Liver (tissue), 9 donors: ENCODE data around the gene ANGEL2. TPM values are rescaled to one million over a fixed set of nuclear protein-coding genes. Genes with fewer than 3 reads are reported as not detected.
"Not testable (repeated sequence)": the region's sequence is repeated elsewhere in the genome, so short reads cannot be mapped to it uniquely, and the experiment has no call there.

Experiments used
- DNase-seq: peaks from one replicate; pipeline ENCODE4 v3.0.0-alpha.2; 2017; ENCODE audit warnings: low spot score
- H3K27ac ChIP-seq, 2 donors: one replicate each; pipeline ENCODE4 v1.7.0; 2013; ENCODE audit warnings: inconsistent platforms in 2 of 2, low read length in 2 of 2, control low read depth in 1 of 2, low read depth in 1 of 2, mild to moderate bottlenecking in 1 of 2
- H3K27me3 ChIP-seq, 4 donors: one replicate each; pipeline versions ENCODE4 v1.6.1 to v1.7.0; 2013; ENCODE audit warnings: low read length in 3 of 4, inconsistent platforms in 1 of 4, mild to moderate bottlenecking in 1 of 4, moderate library complexity in 1 of 4; ENCODE audit not compliant: control insufficient read depth in 4 of 4, insufficient read depth in 4 of 4
- H3K36me3 ChIP-seq, 4 donors: one replicate each; pipeline versions ENCODE4 v1.6.1 to v1.7.0; 2013; ENCODE audit warnings: low read length in 3 of 4, mild to moderate bottlenecking in 3 of 4, low read depth in 1 of 4, moderate library complexity in 1 of 4; ENCODE audit not compliant: control insufficient read depth in 4 of 4, insufficient read depth in 3 of 4
- H3K4me1 ChIP-seq, 4 donors: one replicate each; pipeline versions ENCODE4 v1.6.1 to v1.7.0; 2013; ENCODE audit warnings: low read length in 3 of 4, mild to moderate bottlenecking in 3 of 4, moderate library complexity in 1 of 4; ENCODE audit not compliant: control insufficient read depth in 4 of 4, insufficient read depth in 4 of 4
- H3K4me3 ChIP-seq, 3 donors: one replicate each; pipeline versions ENCODE4 v1.6.1 to v1.7.0; 2013; ENCODE audit warnings: low read length in 3 of 3, control low read depth in 1 of 3, low read depth in 1 of 3, mild to moderate bottlenecking in 1 of 3
- H3K9ac ChIP-seq, 2 donors: one replicate each; pipeline ENCODE4 v1.7.0; 2013; ENCODE audit warnings: low read length in 2 of 2, mild to moderate bottlenecking in 2 of 2, moderate library complexity in 2 of 2, control low read depth in 1 of 2, low read depth in 1 of 2
- H3K9me3 ChIP-seq, 4 donors: one replicate each; pipeline versions ENCODE4 v1.6.1 to v1.7.0; 2013; ENCODE audit warnings: low read length in 3 of 4; ENCODE audit not compliant: control insufficient read depth in 4 of 4
- EGR1 ChIP-seq, 2 donors: IDR thresholded peaks; 2 replicates each; pipeline ENCODE4 v1.6.1; 2016 to 2018; ENCODE audit warnings: antibody characterized with exemption in 2 of 2, low read depth in 2 of 2
- FOXA1 ChIP-seq: IDR thresholded peaks from 2 replicates; pipeline ENCODE4 v1.6.1; 2016; ENCODE audit warnings: antibody characterized with exemption
- FOXA2 ChIP-seq: IDR thresholded peaks from 2 replicates; pipeline ENCODE4 v1.6.1; 2016; ENCODE audit warnings: antibody characterized with exemption
- GABPA ChIP-seq, 2 donors: IDR thresholded peaks in 1 of 2; conservative IDR thresholded peaks in 1 of 2; 2 replicates each; pipeline ENCODE4 v1.6.1; 2016; ENCODE audit warnings: antibody characterized with exemption in 2 of 2, mild to moderate bottlenecking in 1 of 2, moderate library complexity in 1 of 2
- HNF4A ChIP-seq, 2 donors: conservative IDR thresholded peaks; 2 replicates each; pipeline ENCODE4 v1.6.1; 2016; ENCODE audit warnings: antibody characterized with exemption in 2 of 2, mild to moderate bottlenecking in 2 of 2
- HNF4G ChIP-seq: IDR thresholded peaks from 2 replicates; pipeline ENCODE4 v1.6.1; 2016; ENCODE audit warnings: antibody characterized with exemption
- JUND ChIP-seq, 2 donors: IDR thresholded peaks; 2 replicates each; pipeline ENCODE4 v1.6.1; 2016; ENCODE audit warnings: antibody characterized with exemption in 2 of 2
- NR2F2 ChIP-seq: IDR thresholded peaks from 2 replicates; pipeline ENCODE4 v1.6.1; 2016; ENCODE audit warnings: antibody characterized with exemption
- RAD21 ChIP-seq, 2 donors: IDR thresholded peaks; 2 replicates each; pipeline ENCODE4 v1.6.1; 2016; ENCODE audit warnings: antibody characterized with exemption in 2 of 2, mild to moderate bottlenecking in 2 of 2
- RXRA ChIP-seq, 2 donors: IDR thresholded peaks; 2 replicates each; pipeline ENCODE4 v1.6.1; 2017 to 2018; ENCODE audit warnings: antibody characterized with exemption in 2 of 2, mild to moderate bottlenecking in 1 of 2
- SP1 ChIP-seq: IDR thresholded peaks from 2 replicates; pipeline ENCODE4 v1.6.1; 2018; ENCODE audit warnings: antibody characterized with exemption, mild to moderate bottlenecking
- TAF1 ChIP-seq: conservative IDR thresholded peaks from 2 replicates; pipeline ENCODE4 v1.6.1; 2016; ENCODE audit warnings: antibody characterized with exemption, mild to moderate bottlenecking
- YY1 ChIP-seq: IDR thresholded peaks from 2 replicates; pipeline ENCODE4 v1.6.1; 2016; ENCODE audit warnings: antibody characterized with exemption, mild to moderate bottlenecking
- WGBS: extraction: QIAGEN DNeasy Blood & Tissue Kit; methylation state at CpG from one replicate; pipeline ENCODE4 v1.1.7; 2013; 5-methylcytosine and 5-hydroxymethylcytosine counted together
- polyA plus RNA-seq, 2 donors: library from polyadenylated mRNA; stranded (reverse) in 1 of 2; unstranded in 1 of 2; fragments of 200-250 nt in 1 of 2; fragments of >200 nt in 1 of 2; fragmentation: Nextera tagmentation in 1 of 2; extraction: Ambion mirVana in 1 of 2; gene quantifications; one replicate each; pipeline versions ENCODE4 v1.2.1 to v1.2.3, GENCODE V29; 2013 to 2015
- total RNA-seq, 2 donors: library from RNA; depleted of rRNA; stranded (reverse); fragments of >200 nt; gene quantifications; one replicate each; pipeline ENCODE4 v1.2.3, GENCODE V29; 2014
- TF ChIP-seq, protein P1 (sequence below): IDR thresholded peaks from 2 replicates; pipeline ENCODE4 v1.6.1; 2016; ENCODE audit warnings: antibody characterized with exemption
- TF ChIP-seq, protein P2 (sequence below): IDR thresholded peaks from 2 replicates; pipeline ENCODE4 v1.6.1; 2016; ENCODE audit warnings: antibody characterized with exemption
- TF ChIP-seq, protein P3 (sequence below): IDR thresholded peaks from 2 replicates; pipeline ENCODE4 v1.6.1; 2016; ENCODE audit warnings: antibody characterized with exemption
- TF ChIP-seq, protein P4 (sequence below): fragments of 150-350 bp; IDR thresholded peaks from 2 replicates; pipeline ENCODE4 v1.5.1; 2017; ENCODE audit warnings: improper control_type of control experiment, low read depth, low read length; ENCODE audit not compliant: missing input control
- TF ChIP-seq, protein P5 (sequence below): IDR thresholded peaks from 2 replicates; pipeline ENCODE4 v1.6.1; 2016; ENCODE audit warnings: antibody characterized with exemption, mild to moderate bottlenecking
- donor health status: healthy.
- donor health status: healthy.
- donor health status: healthy.
- donor health status: healthy.
- donor health status: healthy.

ANGEL2 gene
- total and polyA plus RNA-seq, 4 donors = 8.2 to 31.1 (median 16.4) TPM

DNA sequence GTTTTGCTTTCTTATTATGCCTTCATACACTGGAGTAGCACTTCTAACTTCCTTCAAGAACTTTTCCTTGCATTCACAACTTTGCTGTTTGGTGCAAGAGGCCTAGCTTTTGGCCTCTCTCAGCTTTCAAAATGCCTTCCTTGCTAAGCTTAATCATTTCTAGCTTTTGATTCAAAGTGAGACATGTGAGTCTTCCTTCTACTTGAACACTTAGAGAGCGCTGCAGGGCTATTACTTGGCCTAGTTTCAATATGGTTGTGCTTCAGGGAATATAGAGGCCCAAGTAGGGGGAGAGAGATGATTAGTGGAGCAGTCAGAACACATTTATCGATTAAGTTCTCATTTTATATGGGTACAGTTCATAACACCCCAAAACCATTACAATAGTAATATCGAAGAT lies 12.4 kb downstream of the ANGEL2 start:
- H3K27ac ChIP-seq = no peak overlapping the region
- no peaks in the 10 kb centered on the region for H3K27me3 ChIP-seq
- no peak overlapping the region for H3K9ac ChIP-seq
- 91% methylated on average over 3 of the region's 3 CpGs for WGBS
- H3K4me3 ChIP-seq = no peak overlapping the region
- TF ChIP-seq, protein P1, sequence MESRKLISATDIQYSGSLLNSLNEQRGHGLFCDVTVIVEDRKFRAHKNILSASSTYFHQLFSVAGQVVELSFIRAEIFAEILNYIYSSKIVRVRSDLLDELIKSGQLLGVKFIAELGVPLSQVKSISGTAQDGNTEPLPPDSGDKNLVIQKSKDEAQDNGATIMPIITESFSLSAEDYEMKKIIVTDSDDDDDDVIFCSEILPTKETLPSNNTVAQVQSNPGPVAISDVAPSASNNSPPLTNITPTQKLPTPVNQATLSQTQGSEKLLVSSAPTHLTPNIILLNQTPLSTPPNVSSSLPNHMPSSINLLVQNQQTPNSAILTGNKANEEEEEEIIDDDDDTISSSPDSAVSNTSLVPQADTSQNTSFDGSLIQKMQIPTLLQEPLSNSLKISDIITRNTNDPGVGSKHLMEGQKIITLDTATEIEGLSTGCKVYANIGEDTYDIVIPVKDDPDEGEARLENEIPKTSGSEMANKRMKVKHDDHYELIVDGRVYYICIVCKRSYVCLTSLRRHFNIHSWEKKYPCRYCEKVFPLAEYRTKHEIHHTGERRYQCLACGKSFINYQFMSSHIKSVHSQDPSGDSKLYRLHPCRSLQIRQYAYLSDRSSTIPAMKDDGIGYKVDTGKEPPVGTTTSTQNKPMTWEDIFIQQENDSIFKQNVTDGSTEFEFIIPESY = no peak
- TF ChIP-seq RAD21 (IDR thresholded peaks at IDR 0.05) = no peak
- no peak for TF ChIP-seq HNF4G
- TF ChIP-seq HNF4A (conservative IDR thresholded peaks at IDR 0.05) = no peak
- TF ChIP-seq EGR1 (IDR thresholded peaks at IDR 0.05; ENCODE audit: low read depth in 2 of 2) = no peak
- TF ChIP-seq NR2F2 = no peak
- TF ChIP-seq FOXA2 = no peak
- no peak for TF ChIP-seq SP1
- no peak for TF ChIP-seq RXRA (IDR thresholded peaks at IDR 0.05)
- TF ChIP-seq JUND (IDR thresholded peaks at IDR 0.05) = no peak
- peaks cover 8 to 44% (median 17%) of the 10 kb centered on the region in 4 donors for H3K36me3 ChIP-seq
- H3K9me3 ChIP-seq = no peaks in the 10 kb centered on the region
- no peak for DNase-seq
- no peaks in the 10 kb centered on the region for H3K4me1 ChIP-seq

DNA sequence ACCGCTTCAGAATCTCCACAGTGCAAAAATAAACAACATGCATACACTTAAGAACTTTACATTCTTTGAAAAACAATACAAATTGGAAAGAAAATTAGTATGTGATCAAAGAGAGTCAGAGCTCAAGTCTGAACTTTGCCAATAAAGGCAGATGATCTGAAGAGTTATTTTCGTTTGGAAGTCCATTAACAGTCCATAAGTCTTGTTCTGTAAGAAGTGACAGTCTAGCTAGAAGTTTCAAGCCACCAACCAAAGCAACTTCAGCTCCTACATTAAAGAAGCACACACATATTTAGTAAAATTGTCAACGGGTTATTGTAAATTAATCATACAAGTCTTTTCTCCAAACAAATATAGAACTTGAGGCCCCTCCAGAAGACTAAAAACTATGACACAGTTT lies 20.7 kb downstream of the ANGEL2 start:
- no peaks in the 10 kb centered on the region for H3K27me3 ChIP-seq
- no peaks in the 10 kb centered on the region for H3K9me3 ChIP-seq
- no peaks in the 10 kb centered on the region for H3K4me1 ChIP-seq
- peaks cover 0 to 27% (median 13%) of the 10 kb centered on the region in 4 donors for H3K36me3 ChIP-seq
- no peak overlapping the region for H3K27ac ChIP-seq
- TF ChIP-seq, protein P1 = no peak
- TF ChIP-seq, protein P2, sequence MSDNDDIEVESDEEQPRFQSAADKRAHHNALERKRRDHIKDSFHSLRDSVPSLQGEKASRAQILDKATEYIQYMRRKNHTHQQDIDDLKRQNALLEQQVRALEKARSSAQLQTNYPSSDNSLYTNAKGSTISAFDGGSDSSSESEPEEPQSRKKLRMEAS = no peak
- no peak for TF ChIP-seq GABPA (IDR thresholded peaks at IDR 0.05 in 1 of 2, conservative IDR thresholded peaks at IDR 0.05 in 1 of 2)
- TF ChIP-seq, protein P3, sequence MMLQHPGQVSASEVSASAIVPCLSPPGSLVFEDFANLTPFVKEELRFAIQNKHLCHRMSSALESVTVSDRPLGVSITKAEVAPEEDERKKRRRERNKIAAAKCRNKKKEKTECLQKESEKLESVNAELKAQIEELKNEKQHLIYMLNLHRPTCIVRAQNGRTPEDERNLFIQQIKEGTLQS = no peak
- TF ChIP-seq NR2F2 = no peak
- TF ChIP-seq SP1 = no peak
- no peak for TF ChIP-seq JUND (IDR thresholded peaks at IDR 0.05)
- no peak for TF ChIP-seq HNF4G
- TF ChIP-seq EGR1 (IDR thresholded peaks at IDR 0.05; ENCODE audit: low read depth in 2 of 2) = no peak
- no peak for TF ChIP-seq FOXA1
- TF ChIP-seq, protein P4, sequence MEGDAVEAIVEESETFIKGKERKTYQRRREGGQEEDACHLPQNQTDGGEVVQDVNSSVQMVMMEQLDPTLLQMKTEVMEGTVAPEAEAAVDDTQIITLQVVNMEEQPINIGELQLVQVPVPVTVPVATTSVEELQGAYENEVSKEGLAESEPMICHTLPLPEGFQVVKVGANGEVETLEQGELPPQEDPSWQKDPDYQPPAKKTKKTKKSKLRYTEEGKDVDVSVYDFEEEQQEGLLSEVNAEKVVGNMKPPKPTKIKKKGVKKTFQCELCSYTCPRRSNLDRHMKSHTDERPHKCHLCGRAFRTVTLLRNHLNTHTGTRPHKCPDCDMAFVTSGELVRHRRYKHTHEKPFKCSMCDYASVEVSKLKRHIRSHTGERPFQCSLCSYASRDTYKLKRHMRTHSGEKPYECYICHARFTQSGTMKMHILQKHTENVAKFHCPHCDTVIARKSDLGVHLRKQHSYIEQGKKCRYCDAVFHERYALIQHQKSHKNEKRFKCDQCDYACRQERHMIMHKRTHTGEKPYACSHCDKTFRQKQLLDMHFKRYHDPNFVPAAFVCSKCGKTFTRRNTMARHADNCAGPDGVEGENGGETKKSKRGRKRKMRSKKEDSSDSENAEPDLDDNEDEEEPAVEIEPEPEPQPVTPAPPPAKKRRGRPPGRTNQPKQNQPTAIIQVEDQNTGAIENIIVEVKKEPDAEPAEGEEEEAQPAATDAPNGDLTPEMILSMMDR = no peak
- TF ChIP-seq, protein P5, sequence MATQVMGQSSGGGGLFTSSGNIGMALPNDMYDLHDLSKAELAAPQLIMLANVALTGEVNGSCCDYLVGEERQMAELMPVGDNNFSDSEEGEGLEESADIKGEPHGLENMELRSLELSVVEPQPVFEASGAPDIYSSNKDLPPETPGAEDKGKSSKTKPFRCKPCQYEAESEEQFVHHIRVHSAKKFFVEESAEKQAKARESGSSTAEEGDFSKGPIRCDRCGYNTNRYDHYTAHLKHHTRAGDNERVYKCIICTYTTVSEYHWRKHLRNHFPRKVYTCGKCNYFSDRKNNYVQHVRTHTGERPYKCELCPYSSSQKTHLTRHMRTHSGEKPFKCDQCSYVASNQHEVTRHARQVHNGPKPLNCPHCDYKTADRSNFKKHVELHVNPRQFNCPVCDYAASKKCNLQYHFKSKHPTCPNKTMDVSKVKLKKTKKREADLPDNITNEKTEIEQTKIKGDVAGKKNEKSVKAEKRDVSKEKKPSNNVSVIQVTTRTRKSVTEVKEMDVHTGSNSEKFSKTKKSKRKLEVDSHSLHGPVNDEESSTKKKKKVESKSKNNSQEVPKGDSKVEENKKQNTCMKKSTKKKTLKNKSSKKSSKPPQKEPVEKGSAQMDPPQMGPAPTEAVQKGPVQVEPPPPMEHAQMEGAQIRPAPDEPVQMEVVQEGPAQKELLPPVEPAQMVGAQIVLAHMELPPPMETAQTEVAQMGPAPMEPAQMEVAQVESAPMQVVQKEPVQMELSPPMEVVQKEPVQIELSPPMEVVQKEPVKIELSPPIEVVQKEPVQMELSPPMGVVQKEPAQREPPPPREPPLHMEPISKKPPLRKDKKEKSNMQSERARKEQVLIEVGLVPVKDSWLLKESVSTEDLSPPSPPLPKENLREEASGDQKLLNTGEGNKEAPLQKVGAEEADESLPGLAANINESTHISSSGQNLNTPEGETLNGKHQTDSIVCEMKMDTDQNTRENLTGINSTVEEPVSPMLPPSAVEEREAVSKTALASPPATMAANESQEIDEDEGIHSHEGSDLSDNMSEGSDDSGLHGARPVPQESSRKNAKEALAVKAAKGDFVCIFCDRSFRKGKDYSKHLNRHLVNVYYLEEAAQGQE = no peak
- TF ChIP-seq YY1 = no peak
- TF ChIP-seq RXRA (IDR thresholded peaks at IDR 0.05) = no peak
- no peak for TF ChIP-seq TAF1
- TF ChIP-seq FOXA2 = no peak
- no peak for TF ChIP-seq HNF4A (conservative IDR thresholded peaks at IDR 0.05)
- no peak for TF ChIP-seq RAD21 (IDR thresholded peaks at IDR 0.05)
- no peak overlapping the region for H3K4me3 ChIP-seq
- H3K9ac ChIP-seq = no peak overlapping the region
- no peak for DNase-seq
- 89% methylated on average over 3 of the region's 3 CpGs for WGBS

DNA sequence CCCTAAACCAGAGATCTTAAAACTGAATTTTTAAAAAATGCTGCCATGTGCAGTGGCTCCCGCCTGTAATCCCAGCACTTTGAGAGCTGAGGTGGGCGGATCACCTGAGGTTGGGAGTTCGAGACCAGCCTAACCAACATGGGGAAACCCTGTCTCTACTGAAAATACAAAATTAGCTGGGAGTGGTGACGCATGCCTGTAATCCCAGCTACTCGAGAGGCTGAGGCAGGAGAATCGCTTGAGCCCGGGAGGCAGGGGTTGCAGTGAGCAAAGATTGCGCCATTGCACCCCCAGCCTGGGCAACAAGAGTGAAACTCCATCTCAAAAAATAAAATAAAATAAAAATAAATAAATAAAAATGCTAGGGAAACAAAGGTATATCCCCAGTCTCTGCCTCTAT lies 21.7 kb downstream of the ANGEL2 start:
- peaks cover 0 to 29% (median 15%) of the 10 kb centered on the region in 4 donors for H3K36me3 ChIP-seq
- H3K27ac ChIP-seq, H3K4me3 ChIP-seq, DNase-seq, H3K9ac ChIP-seq, H3K27me3 ChIP-seq, H3K4me1 ChIP-seq, H3K9me3 ChIP-seq: not testable (repeated sequence)
- 98% methylated on average over 8 of the region's 8 CpGs for WGBS
